HG03060 (cell line): Measurements from ENCODE around the gene DPM2.

Experiments
- ATAC-seq: cut with Tn5 transposase; IDR thresholded peaks from one replicate; pipeline ENCODE4 v1.9.1; 2021; ENCODE audit warnings: low read depth, moderate number of reproducible peaks; ENCODE audit not compliant: unreplicated experiment

DPM2 gene

DNA sequence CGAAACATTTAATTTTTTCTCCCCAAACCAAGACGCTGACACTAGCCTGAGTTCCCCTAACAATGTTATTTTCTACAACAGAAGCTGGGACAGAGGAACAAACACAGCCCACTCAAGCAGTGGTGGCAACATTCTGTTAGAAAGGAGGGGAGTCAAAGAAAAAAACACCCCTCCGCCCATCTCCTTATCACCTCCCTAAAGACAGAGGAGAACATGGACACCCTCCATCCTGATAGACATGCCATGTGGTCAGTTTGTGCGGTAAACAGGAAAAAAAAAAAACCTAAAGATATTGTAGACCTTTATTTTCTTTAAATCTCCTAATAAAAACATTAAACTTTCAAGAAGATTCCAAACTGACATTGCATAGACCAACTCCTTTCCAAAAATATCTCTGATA, 2.9 kb upstream of the DPM2 start:
- no peak for ATAC-seq

DNA sequence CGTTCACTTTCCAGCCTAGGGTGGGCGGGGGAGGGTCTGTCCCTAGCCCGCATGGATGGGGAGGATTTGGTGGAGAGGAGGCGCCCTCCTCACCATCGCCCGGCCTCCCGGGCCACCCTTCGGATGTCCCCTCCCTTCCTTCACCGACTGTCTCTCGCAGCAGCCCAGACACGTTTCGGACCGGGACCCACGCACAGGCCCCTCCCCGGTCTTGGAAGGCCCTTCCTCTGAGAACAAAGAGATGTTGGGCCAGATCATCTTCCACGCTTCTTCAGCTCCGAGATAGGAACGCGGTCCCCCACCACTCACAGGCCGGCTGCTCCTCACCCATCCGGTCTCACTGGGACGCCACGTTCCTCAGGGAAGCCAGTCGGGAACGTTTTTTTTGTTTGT, 640 bp upstream of the DPM2 start:
- ATAC-seq = no peak

DNA sequence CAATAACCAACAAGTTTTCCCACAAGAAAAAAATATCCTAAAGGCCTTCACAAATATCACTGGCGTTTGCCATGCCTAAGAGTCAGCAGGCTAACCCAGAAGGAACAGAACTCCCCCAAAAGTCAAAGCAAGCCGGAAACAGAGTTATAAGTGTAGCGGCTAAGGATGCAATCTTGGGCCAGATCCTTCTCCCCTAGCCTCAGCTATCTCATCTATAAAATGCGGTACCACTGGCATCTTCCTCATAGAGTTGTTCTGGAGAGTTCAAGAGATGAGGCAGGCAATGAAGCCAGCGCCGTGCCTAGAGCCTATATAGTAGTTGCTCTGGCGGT, 632 bp downstream of the DPM2 start:
- no peak for ATAC-seq

DNA sequence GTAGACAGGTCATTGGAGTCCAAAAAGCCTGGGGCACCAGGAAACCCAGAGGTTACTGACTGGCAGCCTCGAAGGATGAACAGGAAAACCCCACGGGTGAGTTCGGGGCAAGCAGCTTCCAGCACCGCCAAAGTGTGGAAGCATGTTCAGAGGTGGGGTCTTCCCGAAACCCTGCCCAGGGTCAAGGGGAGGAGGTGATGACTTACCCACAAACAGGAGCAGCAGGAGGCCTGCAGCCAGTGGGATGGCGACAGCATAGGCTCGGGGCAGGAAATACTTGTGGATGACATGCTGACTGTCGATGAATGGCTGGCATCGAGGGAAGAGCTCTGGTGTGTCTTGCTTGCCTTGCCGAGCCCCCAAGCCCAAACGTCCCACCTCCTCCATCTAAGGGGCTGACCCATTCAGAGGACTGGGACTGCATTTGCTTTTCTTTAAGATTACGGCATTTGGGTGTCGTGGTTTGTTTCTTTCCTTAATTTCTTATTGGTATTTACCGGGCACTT, 1.3 kb downstream of the DPM2 start:
- ATAC-seq = no peak

DNA sequence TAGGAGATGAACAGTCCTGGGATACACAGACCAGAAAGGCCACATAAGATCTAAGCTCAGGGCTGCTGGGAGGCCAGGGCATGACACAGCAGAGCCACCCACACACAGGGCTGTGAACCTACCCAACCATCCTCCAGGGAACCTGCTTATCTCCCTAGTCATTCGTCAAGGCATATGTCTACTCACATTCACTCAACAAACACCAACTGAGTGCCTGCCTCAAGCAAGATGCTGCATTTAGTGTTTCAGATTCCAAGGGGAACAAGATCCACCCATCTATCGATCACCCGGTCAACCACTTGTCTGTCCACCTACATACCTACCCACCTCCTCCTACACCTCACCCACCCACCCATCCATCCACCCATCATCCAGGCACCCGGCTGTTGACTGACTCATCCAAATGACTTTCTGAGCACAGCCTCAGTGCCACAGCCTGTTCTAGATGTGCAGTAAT, 1.9 kb downstream of the DPM2 start:
- no peak for ATAC-seq

DNA sequence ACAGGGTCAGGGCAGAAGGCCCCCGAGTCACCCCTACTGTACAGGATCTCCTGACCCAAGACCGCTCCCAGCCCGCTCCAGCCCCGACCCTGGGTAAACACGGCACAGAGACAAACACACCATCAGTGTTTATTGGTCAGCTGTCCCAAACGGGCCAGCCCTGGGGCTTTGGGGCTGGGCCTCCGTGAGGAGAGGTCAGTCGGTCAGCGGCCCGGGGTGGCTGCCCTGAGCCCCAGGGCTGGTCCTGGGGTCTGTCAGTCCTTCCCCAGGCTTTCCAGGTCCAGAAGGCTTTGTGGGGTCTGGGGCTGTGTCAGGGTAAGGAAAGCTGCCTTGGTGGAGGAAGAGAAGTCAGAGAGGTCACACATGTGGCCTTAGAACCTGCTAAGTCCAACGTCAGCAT, 2.7 kb downstream of the DPM2 start:
- ATAC-seq = no peak

DNA sequence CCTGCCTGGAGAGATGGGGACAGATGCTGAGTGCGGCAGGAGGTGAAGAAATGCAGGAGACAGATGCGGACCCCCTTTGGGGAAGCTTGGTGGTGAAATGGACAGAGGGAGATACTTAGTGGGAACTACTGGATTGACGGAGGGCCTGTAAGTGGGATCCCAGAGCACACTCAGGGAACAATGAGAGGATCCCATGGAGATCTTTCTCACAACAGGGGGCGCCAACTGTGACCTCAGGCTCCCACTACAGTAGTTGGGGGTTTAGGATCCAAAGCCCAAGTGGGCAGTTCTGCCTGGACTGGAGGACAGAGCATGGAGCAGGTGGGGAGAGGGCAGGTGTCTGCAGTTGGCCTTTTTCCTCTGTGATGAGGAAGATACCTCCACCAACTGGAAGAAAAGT, 3.4 kb downstream of the DPM2 start:
- ATAC-seq = no peak

DNA sequence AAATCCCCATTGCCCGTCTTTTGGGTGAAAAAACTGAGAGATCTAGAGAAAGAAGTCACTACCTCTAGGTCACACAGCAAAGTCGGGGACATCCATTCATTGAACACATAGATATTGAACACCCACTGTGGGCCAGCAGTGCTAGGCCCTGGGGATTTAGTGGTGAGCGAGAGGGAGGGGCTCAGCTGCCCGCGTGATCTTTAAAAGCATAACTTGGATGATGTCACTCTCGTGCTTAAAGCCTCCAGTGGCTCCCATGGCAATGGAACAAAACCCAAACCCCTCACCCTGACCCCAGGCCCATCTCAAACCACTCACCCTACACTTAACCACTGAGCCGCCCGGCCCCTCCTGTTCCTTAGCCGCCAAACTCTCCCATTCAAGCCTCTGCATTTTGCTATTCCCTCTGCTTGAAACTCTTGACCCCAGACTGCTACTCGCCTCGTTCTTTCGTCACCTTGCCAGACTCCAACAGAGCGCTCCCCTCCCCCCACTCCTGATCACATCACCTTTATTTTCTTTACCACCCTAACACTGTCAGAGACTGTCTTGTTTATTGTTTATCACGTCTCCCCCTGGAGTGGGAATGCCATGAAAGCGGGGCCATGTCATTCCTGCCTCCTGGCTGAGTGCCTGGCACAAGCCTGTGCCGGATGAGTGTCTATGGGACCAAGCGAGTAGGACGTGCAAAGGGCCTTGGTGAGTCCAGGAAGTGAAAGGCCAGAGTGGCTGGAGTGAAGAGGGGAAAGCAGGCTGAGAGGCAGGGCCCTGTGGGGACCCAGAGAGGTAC, 6.4 kb downstream of the DPM2 start:
- ATAC-seq = no peak

DNA sequence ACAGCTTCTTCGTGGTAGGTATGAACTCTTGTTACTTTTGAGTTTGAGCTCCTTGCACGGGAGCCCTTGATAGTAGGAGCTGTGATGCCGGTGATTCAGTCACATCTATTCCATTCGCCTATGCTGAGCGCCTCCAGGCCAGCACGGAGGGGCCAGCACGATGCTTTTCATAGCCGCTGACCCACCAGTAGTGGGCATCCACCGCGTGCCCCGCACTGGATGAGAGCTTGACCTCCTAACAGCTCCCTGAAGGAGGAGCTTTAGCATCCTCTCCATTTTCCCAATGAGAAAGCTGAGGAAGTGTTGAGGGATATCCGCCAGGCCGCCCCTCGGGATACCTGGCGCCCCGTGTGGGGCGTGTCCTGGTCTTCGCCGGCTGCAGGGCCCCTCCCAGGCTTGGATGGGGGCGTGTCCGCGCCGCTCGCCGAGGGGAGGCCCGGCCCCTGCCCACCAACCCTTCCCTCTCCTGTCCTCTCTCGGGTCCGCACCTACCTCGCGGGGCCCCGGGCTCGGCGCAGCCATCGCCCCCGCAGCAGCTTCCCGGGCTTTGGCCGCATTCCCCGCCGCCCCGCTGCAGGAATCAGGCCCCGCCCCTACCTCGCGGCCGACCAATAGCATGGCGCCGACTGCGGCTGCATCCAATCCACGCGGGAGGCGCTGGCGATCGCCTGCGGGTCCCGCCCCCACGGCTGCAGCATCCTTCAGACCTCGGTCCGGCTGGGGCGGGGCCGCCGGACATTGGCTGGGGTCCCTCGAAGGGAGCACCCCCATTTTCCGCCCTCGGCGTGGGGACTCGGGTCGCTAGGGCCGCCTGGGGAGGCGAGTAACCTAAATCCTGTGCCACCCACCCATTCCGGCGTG, 7.2 kb downstream of the DPM2 start, which contains the start of gene PIP5KL1:
TSS of gene PIP5KL1 (minus strand) at position 547 of the 861 bp plus-strand sequence. CDS start at position 522, 25 bp downstream.
- ATAC-seq = no peak

DNA sequence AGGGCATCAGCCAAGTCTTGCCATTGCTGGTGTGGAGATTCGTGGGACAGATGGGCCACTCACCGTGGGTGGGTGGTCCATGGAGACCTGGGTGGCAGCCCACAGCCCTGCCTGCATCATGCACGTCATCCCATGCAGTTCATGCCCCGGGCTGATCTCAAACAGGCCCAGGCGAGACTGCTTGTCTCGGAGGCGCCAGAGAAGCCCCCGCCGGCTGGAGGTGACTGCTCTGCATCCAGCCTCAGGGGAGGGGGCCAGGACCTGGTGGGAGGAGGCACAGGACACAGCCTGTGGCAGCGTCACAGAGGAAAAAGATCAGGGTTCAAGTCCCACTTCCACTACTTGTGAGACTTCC, 8.1 kb downstream of the DPM2 start:
- ATAC-seq = no peak

DNA sequence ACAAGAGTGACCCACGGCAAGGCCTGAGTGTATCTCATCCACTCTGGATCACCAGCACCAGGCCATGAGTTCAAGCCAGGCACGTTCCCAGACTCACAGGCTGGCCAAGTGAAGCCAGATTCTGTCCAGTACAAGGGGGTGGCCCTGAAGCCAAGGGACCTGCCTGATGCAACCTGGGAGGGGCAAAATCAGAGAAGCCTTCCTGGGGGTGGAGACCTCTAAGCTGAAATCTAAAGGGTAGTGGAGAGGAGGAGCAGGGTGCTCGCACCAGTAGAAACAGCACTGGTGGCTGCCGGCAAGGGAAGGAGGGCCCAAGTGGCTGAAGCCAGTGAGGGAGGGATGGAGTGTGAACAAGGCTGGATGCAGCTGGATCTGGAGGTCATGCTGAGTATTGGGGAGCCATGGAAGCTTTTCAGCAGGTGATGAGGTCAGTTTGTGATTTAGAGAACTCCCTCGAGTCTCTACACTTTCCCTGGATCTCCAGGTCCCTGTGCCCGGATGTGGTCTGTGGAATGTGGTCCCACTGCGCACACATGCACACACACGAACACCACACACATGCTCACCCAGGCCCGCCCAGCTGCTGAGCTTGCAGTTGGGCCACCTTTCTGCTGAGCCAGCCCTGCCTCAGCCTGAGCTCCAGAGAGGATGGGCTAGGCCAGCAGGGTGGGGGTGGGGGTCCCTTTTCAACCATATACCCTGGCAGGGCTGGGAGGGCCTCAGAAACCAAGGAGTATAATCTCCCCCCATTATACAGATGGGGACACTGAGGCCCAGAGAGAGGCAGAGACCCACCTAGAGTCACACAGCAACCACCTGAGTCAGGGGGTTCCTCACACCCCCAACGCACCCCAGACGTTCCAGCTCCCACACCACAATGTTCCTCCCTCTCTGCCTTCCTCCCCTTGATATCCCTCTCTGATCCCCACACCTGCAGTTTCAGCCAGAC, 8.7 kb downstream of the DPM2 start:
- no peak for ATAC-seq

DNA sequence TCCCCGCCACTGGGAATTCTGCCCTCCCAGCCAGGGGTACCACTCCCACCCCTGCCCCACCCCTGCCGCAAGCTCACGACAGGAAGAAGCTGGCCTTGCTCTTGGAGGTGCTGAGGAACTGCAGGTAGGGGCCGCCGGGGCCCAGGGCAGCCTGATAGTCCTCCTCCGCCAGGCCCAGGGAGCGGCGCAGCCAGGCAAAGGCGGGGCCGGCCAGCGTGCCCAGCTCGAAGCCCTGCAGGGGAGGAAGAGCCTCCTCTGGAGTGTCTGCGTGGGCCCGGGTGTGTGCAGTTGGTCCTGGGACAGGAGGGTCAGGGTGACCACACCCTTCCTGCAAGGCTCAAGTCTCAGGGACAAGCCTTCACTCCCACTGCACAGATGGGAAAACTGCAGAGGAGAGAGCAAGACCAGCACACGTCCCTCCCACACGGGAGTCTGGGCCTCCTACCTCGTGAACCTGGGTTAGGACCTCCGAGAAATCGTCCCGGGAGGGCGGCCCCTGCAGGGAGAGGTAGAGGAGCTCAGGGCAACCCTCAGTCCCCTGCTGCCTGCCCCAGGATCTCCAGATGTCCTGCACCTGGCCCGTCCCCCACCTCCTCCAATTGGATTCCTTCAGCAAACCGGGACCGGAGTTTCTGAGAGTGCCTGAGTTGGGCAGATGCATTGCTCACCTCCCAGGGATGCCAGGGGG, 9.5 kb downstream of the DPM2 start:
- ATAC-seq = no peak

DNA sequence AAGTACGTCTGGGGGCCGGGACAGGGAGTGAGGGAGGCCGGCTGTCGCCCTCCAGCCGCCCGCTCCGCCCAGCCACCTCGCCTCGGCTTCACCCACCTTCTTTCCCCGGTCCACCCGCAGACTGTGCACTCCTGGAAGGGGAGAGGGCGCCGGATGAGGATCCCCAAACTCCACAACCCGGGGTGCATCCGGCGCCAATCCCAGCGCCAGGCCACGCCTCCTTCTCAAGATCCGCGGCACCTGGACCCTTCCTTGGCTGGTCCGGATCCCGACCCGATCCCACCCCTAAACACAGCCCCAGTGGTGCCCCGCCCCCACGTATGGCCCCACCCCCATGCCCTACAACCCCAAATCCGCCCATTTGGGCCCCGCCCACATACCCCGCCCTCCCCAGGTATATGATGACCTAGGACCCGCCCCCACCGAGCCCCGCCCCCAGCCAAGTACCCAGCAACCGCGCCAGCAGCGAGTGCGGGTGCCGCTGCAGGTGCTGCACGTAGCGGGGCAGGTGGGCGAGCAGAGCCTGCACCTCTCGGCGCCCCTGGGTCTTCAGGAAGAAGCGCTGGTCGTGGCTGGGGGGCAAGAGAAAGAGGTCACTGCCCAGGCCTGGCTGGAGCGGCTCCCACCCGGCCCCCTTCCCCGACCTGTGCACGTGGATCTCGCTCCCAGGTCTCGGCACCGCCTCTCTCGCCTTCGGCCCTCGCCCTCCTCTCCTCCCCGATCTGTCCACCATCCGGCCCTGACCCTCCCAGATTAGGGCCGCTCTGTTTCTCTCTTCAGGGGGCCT, 10.3 kb downstream of the DPM2 start:
- ATAC-seq = no peak

DNA sequence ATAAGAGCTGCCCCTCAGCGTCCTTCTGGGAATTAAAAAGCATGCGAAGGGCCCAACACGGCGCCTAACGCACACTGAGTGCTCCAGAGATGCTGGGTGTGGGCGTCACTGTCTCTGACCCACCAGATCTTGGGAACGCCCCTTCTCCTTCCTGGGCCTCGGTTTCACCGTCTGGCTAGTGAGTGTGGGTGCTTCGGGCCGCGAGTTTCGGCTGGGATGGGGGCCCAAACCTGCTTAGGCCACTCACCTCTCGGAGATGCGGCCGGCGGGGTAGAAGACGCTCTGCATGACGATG, 10.8 kb downstream of the DPM2 start:
- ATAC-seq = no peak

DNA sequence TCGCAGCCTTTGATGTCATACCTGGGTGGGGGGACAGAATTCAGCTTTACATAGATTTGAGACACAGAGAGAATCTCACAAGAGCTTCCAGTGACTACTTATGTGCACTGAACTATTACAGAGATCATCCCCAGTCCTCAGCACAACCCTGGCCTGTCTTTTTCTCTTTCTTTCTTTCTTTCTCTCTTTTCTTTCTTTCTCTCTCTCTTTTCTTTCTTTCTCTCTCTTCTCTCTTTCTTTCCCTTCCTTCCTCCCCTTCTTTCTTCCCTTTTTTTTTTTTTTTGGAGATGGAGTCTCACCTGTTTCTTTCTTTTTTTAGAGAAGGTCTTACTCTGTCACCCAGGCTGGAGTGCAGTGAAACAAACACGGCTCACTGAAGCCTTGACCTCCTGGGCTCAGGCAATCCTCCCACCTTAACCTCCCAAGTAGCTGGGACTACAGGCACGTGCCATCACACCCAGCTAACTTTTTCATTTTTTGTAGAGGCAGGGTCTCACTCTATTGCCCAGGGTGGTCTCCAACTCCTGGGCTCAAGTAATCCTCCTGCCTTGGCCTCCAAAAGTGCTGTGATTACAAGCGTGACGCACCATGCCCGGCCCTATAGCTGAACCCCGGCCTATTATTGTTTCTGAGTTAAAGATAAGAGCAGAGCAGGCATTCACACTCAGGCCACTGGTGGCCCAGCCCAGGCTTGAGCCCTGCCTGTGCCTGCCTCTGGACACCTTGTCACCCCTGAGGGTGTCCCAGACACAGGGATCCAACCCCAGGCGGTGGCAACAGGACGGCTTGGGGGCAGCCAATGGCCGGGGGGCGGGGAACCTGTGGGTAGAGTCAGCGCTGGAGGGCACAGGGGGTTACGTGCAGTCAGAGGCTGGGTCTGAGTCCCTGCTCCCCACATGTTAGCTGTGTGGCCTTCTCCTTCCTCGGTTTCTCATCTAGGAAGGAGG, 11.4 kb downstream of the DPM2 start:
- no peak for ATAC-seq

DNA sequence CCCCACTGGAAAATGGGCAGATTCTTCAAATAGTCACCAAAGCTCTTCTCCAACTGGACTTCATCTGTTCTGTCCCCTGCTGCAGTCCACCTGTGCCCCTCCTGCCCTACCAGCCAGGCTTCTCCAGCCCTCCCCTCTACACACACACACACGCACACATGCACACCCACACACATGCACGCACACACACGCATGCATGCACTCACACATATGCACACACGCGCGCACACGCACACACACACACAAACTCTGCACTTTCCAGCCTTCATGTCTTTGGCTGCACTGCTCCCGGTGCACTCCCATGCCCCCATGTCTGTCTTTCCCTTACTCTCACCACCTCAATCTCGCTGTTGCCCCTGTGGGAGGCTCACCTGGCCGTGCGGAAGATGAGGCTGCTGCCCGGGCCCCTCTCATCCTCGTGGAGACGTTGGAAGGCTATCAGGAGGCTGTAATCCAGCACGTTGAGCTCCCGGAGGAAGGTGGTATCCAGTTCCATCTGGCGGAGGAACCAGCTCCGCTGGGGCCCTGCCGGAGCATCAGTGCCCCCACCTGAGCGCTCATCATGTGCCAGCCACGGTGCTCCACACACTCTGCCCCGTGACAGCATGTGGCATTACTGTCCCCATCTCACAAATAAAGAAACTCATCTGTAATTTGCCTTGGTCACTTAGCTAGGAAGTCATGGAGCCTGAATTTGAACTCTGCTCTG, 12.8 kb downstream of the DPM2 start:
- no peak for ATAC-seq

DNA sequence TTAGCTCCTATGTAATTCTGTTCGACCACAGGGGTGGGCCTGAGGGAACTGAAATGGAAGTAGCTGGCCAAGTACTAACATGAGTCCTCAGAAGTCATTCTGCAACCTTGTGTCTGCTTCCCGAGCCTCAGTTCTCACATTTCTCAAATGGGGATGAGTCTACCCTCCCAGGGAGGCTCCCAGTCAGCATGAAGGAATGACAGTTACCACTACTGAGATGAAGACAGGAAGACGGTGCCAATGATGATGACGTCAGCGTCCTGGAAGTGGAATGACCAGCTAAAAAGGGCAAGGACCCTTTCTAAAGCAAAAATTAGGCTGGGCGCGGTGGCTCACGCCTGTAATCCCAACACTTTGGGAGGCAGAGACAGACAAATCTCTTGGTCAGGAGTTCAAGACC, 13.9 kb downstream of the DPM2 start:
- no peak for ATAC-seq

DNA sequence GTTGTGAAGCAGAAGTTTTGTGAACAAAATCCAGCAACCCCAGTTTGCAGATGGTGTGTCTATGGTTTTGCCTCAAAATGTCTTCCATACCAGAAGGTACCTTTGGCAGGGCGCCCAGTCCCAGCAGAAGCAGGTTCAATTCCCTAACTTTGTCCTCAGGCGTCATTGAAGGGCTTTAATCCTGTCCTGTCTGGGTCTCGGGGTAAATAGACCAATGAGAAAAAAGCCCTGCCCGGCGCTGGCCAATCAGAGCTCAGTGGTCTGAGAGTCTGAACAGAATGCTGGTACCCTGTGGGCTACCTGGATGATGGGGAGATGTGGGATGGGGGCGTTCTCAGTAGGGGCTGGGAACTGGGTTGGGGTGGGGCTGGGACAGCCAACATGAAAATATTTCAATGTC, 14.6 kb downstream of the DPM2 start:
- ATAC-seq = no peak
